ENCODE results near the gene NBPF3.

Gene NBPF3

GRCh38 chr1:21524220-21524619, 84.3 kb downstream of the NBPF3 start:
- TF ChIP-seq POLR2AphosphoS5 (IDR thresholded peaks at IDR 0.05; ENCODE audit: low read depth, low read length) (no peak), FOXP2 (optimal IDR thresholded peaks at IDR 0.05; ENCODE audit: borderline replicate concordance, extremely low read depth, extremely low read length, insufficient read depth) (no peak), TAF1 (IDR thresholded peaks at IDR 0.05; ENCODE audit: borderline replicate concordance, insufficient read depth, low read length) (no peak), REST (IDR thresholded peaks at IDR 0.05; ENCODE audit: insufficient read depth in 1 of 2, low read depth in 2 of 2, low read length in 2 of 2) (no peak), SIN3A (IDR thresholded peaks at IDR 0.05; ENCODE audit: borderline replicate concordance, insufficient read depth, low read length) (no peak)

GRCh38 chr1:21524686-21525339, 84.9 kb downstream of the NBPF3 start:
- TF ChIP-seq REST (IDR thresholded peaks at IDR 0.05; ENCODE audit: insufficient read depth in 1 of 2, low read depth in 2 of 2, low read length in 2 of 2), result no peak
- no peak for TF ChIP-seq POLR2AphosphoS5 (IDR thresholded peaks at IDR 0.05; ENCODE audit: low read depth, low read length)
- no peak for TF ChIP-seq SIN3A (IDR thresholded peaks at IDR 0.05; ENCODE audit: borderline replicate concordance, insufficient read depth, low read length)
- TF ChIP-seq FOXP2 (optimal IDR thresholded peaks at IDR 0.05; ENCODE audit: borderline replicate concordance, extremely low read depth, extremely low read length, insufficient read depth), result no peak
- no peak for TF ChIP-seq TAF1 (IDR thresholded peaks at IDR 0.05; ENCODE audit: borderline replicate concordance, insufficient read depth, low read length)

- TF ChIP-seq TAF1 (IDR thresholded peaks at IDR 0.05; ENCODE audit: borderline replicate concordance, insufficient read depth, low read length) (no peak), SIN3A (IDR thresholded peaks at IDR 0.05; ENCODE audit: borderline replicate concordance, insufficient read depth, low read length) (no peak), FOXP2 (optimal IDR thresholded peaks at IDR 0.05; ENCODE audit: borderline replicate concordance, extremely low read depth, extremely low read length, insufficient read depth) (no peak), POLR2AphosphoS5 (IDR thresholded peaks at IDR 0.05; ENCODE audit: low read depth, low read length) (no peak), REST (IDR thresholded peaks at IDR 0.05; ENCODE audit: insufficient read depth in 1 of 2, low read depth in 2 of 2, low read length in 2 of 2) (no peak)
These were observed 85.4 kb downstream of the NBPF3 start for GRCh38 chr1:21525340-21525717.

DNA sequence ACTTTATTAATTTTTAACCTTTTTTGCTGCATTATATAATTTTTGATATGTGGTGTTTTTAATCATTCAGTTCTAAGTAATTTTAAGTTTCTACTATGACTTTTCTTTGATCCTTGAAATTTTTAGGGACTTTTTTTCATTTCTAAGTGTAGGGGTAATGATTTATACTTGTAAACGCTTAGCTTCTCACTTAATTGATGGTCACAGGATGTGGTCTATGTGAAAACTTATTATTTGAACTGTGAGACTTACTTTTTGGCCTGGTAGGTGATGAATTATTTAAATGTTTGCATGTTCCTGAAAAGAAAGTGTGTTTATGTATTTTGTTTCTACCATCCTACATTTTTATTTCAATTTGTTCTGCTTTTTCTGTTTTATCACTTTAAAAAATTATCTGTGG, 86.5 kb downstream of the NBPF3 start:
- TF ChIP-seq TAF1 (IDR thresholded peaks at IDR 0.05; ENCODE audit: borderline replicate concordance, insufficient read depth, low read length) (no peak), POLR2AphosphoS5 (IDR thresholded peaks at IDR 0.05; ENCODE audit: low read depth, low read length) (no peak), REST (IDR thresholded peaks at IDR 0.05; ENCODE audit: insufficient read depth in 1 of 2, low read depth in 2 of 2, low read length in 2 of 2) (no peak), SIN3A (IDR thresholded peaks at IDR 0.05; ENCODE audit: borderline replicate concordance, insufficient read depth, low read length) (no peak), FOXP2 (optimal IDR thresholded peaks at IDR 0.05; ENCODE audit: borderline replicate concordance, extremely low read depth, extremely low read length, insufficient read depth) (no peak)

Measured in PFSK-1 (cell line).